HFF-Myc (cell line): ENCODE measurements around the gene NDUFS3.

ENCODE experiments used
- DNase-seq: peaks from one replicate; pipeline ENCODE4 v3.0.0-alpha.2; 2011; ENCODE audit warnings: low read depth; ENCODE audit errors: extremely low read depth
- H3K4me3 ChIP-seq: replicated peaks from 2 replicates; pipeline ENCODE4 v1.5.1; 2011; ENCODE audit warnings: low read depth, mild to moderate bottlenecking, control low read depth, low read length
- TF ChIP-seq, protein P1 (sequence below): IDR thresholded peaks from 2 replicates; pipeline ENCODE4 v1.5.1; 2012; ENCODE audit warnings: mild to moderate bottlenecking, low read depth, low read length, control low read depth; ENCODE audit errors: missing control alignments

Gene NDUFS3

DNA sequence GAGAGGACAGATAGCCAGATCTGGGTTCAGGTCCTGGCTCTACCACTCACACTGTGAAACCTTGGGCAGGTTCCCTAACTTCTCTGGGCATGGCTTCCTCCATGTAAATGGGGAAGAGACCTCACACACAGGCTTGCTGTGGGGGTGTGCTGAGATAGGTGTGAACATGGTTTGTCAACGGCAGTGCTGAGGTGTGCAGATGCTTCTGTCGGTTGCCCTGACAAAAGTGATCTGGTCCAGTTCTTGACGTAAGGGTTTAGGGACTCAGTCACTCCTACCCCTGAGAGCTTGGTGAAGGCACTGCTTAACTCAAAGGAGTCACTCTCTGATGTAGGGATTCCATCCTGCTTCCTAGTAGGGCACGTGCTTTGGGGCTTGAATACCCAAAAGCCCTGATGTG lies 13.4 kb downstream of the NDUFS3 start:
- no peak overlapping the region for H3K4me3 ChIP-seq
- DNase-seq: no peak
- TF ChIP-seq, protein P1, sequence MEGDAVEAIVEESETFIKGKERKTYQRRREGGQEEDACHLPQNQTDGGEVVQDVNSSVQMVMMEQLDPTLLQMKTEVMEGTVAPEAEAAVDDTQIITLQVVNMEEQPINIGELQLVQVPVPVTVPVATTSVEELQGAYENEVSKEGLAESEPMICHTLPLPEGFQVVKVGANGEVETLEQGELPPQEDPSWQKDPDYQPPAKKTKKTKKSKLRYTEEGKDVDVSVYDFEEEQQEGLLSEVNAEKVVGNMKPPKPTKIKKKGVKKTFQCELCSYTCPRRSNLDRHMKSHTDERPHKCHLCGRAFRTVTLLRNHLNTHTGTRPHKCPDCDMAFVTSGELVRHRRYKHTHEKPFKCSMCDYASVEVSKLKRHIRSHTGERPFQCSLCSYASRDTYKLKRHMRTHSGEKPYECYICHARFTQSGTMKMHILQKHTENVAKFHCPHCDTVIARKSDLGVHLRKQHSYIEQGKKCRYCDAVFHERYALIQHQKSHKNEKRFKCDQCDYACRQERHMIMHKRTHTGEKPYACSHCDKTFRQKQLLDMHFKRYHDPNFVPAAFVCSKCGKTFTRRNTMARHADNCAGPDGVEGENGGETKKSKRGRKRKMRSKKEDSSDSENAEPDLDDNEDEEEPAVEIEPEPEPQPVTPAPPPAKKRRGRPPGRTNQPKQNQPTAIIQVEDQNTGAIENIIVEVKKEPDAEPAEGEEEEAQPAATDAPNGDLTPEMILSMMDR: no peak

DNA sequence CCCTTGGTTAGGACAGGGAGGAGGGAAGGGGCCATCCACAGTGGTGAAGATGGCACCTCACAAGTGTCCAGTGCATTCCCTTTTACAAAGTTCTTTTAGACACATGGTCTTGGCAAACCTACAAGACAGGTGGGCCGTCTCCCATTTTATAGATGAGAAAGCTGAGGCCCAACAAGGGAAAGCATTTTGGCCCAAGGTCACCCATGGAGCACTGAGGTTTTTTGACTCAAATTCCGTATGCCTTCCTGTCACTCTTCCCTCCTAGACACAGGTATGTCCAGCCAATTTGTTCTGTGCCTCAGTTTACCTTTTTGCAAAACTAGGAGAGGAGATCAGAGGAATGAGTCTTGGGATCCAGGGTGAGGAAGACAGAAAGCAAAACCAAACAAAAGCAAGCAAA lies 14.1 kb downstream of the NDUFS3 start:
- TF ChIP-seq, protein P1: no peak

DNA sequence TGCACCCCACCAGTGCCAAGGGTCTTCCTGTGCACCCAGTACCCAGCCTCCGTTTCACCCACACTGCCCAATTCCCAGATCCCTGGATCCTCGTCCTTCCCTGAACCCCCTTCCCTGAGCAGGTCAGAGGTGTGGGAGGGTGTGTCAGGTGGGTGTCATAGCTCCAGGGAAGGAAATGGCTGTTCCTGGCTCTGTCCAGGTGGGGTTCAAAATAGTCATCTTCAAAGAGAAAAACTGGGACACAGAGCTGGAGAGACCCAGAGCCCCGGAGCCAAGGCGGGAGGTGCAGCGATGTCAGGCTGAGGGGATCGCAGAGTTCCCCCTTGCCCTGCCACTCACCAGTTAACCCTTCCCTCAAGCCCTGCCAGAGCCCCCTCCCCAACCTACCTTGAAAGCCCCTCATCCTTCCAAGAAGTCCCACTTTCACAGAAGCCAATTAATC lies 14.6 kb downstream of the NDUFS3 start:
- DNase-seq: no peak
- TF ChIP-seq, protein P1: no peak
- peak overlapping the region; percentile 13; the same call in 1 of the 2 replicates for H3K4me3 ChIP-seq

More for the DNA sequence above, 14.1 kb downstream of the NDUFS3 start:
- no peak overlapping the region for H3K4me3 ChIP-seq
- no peak for DNase-seq

DNA sequence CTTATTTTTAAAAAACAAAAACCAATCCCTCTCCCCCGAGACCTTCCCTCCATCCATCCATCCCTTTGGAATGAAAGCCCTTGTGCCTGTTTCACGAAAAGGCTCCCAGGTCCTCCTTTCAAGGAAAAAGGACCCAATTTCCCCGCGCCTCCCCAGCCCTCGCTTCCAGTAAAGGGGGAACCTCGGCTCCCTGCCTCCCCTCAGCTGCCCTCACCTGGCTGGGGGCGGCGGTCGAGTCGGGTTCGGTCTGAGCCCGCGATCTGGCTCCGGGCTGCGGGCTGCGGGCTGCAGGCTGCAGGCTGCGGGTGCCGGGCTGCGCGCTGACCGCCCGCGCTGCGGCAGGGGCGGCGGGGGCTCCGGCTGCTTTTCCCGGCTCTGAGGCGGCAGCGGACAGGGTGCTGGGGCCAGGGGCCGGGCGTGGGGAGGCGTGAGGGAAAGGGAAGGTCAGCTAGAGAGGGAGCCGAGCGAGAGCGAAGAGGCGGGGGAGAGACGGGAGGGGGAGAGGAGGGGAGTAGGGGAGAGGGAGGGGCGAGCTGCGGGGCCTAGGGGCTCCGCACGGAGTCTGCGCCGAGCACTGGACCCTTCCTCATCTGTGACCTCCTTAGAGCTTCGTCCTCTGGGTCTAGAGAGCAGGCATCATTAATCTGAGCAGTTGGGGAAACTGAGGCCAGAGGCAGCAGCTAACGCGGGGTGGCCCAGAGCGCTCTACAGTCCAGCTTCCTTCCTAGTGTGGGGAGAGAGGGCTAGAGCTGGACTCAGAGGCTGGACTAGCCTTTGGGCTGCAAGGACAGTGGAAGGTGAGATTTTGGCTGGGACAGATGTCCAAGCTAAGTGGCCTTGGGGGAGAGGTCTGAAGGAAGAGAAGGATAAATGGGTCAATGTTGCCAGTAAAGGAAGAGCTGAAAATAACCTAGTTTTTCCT lies 15.3 kb downstream of the NDUFS3 start, which contains the start of gene C1QTNF4:
C1QTNF4 (minus strand) TSS at position 478 of the 922 bp plus-strand sequence. CDS start 3,601 bp downstream, outside the sequence.
- peak within 1 kb of the TSS; percentile 13; the same call in 1 of the 2 replicates for H3K4me3 ChIP-seq
- TF ChIP-seq, protein P1: no peak
- DNase-seq: no peak

DNA sequence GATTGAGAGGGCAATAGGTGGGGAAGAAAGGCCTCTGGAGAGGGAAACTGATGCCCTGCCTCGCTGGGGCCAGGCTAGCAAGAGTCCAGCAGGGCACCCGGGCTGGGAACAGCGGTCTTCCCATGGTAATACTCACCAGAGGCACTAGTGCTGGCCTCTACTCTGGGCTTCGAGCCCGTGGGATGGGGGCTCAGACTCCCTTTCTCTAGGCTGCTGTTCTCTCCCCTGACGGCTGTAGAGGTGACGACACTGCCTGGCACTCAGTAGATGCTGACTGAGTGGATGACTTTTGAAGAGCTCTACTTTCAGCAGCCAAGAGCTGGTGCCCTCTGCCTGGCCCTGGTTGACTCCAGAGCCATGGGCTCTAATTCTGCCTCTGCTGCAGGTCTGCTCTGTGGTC lies 16.2 kb downstream of the NDUFS3 start:
- TF ChIP-seq, protein P1: no peak
- DNase-seq: no peak
- H3K4me3 ChIP-seq: no peak overlapping the region

DNA sequence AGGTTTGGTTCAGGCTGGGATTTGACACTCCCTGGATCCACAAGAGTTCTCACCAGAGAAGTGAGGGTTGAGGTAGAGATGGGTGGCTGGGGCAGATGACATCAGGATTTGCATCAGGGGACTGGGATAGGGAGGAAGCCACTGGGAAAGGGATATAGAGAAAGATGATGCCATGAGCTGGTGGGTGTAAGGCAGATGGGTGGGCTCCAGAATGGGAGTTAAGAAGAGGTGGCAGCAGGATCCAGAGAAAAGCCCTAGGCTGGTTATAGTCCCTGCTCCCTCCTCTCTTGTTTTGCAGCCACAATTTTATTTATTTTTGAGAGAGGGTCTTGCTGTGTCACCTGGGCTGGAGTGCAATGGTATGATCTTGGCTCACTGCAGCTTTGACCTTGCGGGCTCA lies 17.1 kb downstream of the NDUFS3 start:
- no peak overlapping the region for H3K4me3 ChIP-seq
- DNase-seq: no peak
- TF ChIP-seq, protein P1: no peak

DNA sequence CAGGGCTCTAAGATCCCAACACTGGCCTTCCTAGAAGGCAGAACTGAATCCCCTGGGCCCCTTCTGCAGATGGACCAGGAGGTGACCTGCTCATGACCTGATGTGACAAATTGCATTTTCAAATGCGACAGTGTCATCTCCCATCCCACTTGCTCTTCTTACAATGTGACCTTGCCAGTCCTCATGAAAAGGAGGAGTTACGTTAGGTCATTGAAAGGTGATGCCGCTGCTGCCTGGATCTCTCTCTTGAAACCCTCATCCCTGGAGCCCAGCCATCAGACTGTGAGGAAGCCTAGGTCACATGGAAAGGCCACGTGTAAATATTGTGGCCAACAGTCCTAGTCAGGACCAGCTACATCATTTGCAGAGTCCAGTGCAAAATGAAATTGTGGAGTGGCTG lies 21.0 kb downstream of the NDUFS3 start:
- H3K4me3 ChIP-seq: no peak overlapping the region
- TF ChIP-seq, protein P1: no peak
- no peak for DNase-seq
